GM12878 (cell line): Measurements from ENCODE around the gene MICB. TPM values are rescaled to one million over a fixed set of nuclear protein-coding genes. Genes with fewer than 3 reads are reported as not detected.

Source experiments
- ATAC-seq: fragments of 200-7000 bp; cut with Tn5 transposase; 3 replicates; pipeline ENCODE4 v1.9.1; 2020; ENCODE audit warnings: mild to moderate bottlenecking, moderate library complexity
- BruUV-seq: library from RNA; stranded (reverse); fragments of 400-500 nt; replicated peaks from 2 replicates; lab custom pipeline; 2021; lab: Mats Ljungman, UMichigan
- CTCF ChIA-PET: fragments of 300-600 bp; sonication (Branson Sonifier 250); formaldehyde crosslinking; extraction: SDS; loops from one replicate; lab custom pipeline; 2021; ENCODE audit warnings: inconsistent platforms; lab: Yijun Ruan, JAX
- POLR2A ChIA-PET: fragments of 350-600 bp; formaldehyde crosslinking; extraction: SDS; loops from one replicate; lab custom pipeline; 2021; ENCODE audit warnings: inconsistent platforms; lab: Charles Lee
- RAD21 ChIA-PET: fragments of 300-600 bp; sonication (Branson Sonifier 250); formaldehyde crosslinking; loops from one replicate; lab custom pipeline; 2023; ENCODE audit warnings: antibody characterized with exemption; ENCODE audit not compliant: unreplicated experiment; lab: Charles Lee
- SMC1A ChIA-PET: fragments of 300-600 bp; sonication (Branson Sonifier 250); formaldehyde crosslinking; loops from one replicate; lab custom pipeline; 2023; ENCODE audit not compliant: unreplicated experiment, uncharacterized antibody; lab: Charles Lee
- DNase-seq: peaks from one replicate; pipeline ENCODE4 v3.0.0-alpha.2; 2011; ENCODE audit warnings: low read depth, low spot score
- FAIRE-seq: peaks from 3 replicates; lab custom pipeline; 2011; peaks lifted over from hg19 to GRCh38; lab: Jason Lieb, UNC
- H2AFZ ChIP-seq: 2 replicates; pipeline ENCODE4 v1.6.0; 2011; ENCODE audit warnings: low read depth, low read length, control low read depth; ENCODE audit not compliant: control insufficient read depth
- H3K27ac ChIP-seq: 2 replicates; pipeline ENCODE4 v1.5.1; 2011; ENCODE audit warnings: control low read depth; ENCODE audit not compliant: control insufficient read depth, insufficient read depth
- H3K27me3 ChIP-seq, 2 experiments: replicated peaks in 1 of 2; 2 replicates each; pipeline versions ENCODE4 v1.6.0 to v1.6.1; 2011; ENCODE audit warnings: low read length in 1 of 2; ENCODE audit not compliant: control insufficient read depth in 2 of 2, insufficient read depth in 2 of 2
- H3K36me3 ChIP-seq, 2 experiments: 2 replicates each; pipeline ENCODE4 v1.5.1; 2011; ENCODE audit warnings: low read length in 1 of 2; ENCODE audit not compliant: control insufficient read depth in 2 of 2, insufficient read depth in 2 of 2
- H3K4me1 ChIP-seq: 2 replicates; pipeline ENCODE4 v1.6.1; 2011; ENCODE audit warnings: mild to moderate bottlenecking, low read length, moderate library complexity, mixed read lengths; ENCODE audit not compliant: control insufficient read depth, insufficient read depth
- H3K4me2 ChIP-seq: 2 replicates; pipeline ENCODE4 v1.6.0; 2011; ENCODE audit warnings: control low read depth; ENCODE audit not compliant: control insufficient read depth, insufficient read depth
- H3K4me3 ChIP-seq: fragments of 200-600 bp; sonication (generic); 2 replicates; pipeline ENCODE4 v1.5.1; 2016
- H3K79me2 ChIP-seq: 2 replicates; pipeline ENCODE4 v1.6.0; 2011; ENCODE audit warnings: low read length; ENCODE audit not compliant: control insufficient read depth, insufficient read depth
- H3K9ac ChIP-seq: 2 replicates; pipeline ENCODE4 v1.8.0; 2011; ENCODE audit warnings: low read length, control low read depth, mixed read lengths; ENCODE audit not compliant: control insufficient read depth, insufficient read depth
- H3K9me3 ChIP-seq: replicated peaks from 3 replicates; pipeline ENCODE4 v1.5.1; 2011; ENCODE audit warnings: mild to moderate bottlenecking, low read length; ENCODE audit not compliant: control insufficient read depth, insufficient read depth
- H4K20me1 ChIP-seq: 2 replicates; pipeline ENCODE4 v1.6.0; 2011; ENCODE audit not compliant: control insufficient read depth, insufficient read depth
- MAX ChIP-seq: IDR thresholded peaks from 2 replicates; pipeline ENCODE4 v1.6.1; 2012; ENCODE audit warnings: low read depth, low read length, improper control_type of control experiment
- PKNOX1 ChIP-seq: fragments of 450-650 bp; IDR thresholded peaks from 2 replicates; pipeline ENCODE4 v1.6.1; 2016; ENCODE audit warnings: mild to moderate bottlenecking
- POLR2AphosphoS5 ChIP-seq: IDR thresholded peaks from 2 replicates; pipeline ENCODE4 v1.6.1; 2011; ENCODE audit warnings: mild to moderate bottlenecking, low read length, inconsistent platforms
- POU2F2 ChIP-seq: IDR thresholded peaks from 3 replicates; pipeline ENCODE4 v1.6.1; 2011; ENCODE audit warnings: low read depth, mild to moderate bottlenecking, low read length, borderline replicate concordance
- RBBP5 ChIP-seq: fragments of 200-600 bp; sonication (generic); conservative IDR thresholded peaks from 2 replicates; pipeline ENCODE4 v1.6.1; 2016
- SMAD5 ChIP-seq: IDR thresholded peaks from 2 replicates; pipeline ENCODE4 v1.6.1; 2016; ENCODE audit warnings: antibody characterized with exemption, low read depth
- ZBTB4 ChIP-seq: fragments of 450-650 bp; formaldehyde crosslinking; IDR thresholded peaks from 2 replicates; pipeline ENCODE4 v1.4.0; 2022; ENCODE audit warnings: mild to moderate bottlenecking, moderate library complexity
- WGBS: methylation state at CpG from one replicate; pipeline ENCODE4 v1.1.6; 2016; ENCODE audit warnings: low lambda C conversion rate; ENCODE audit not compliant: insufficient replicate concordance, insufficient coverage; ENCODE audit errors: missing lambda C conversion rate; 5-methylcytosine and 5-hydroxymethylcytosine counted together
- in situ Hi-C: fragments of 300-500 bp; cut with MboI; formaldehyde crosslinking; loops from 9 replicates; pipeline ENCODE4 v1.14.3; 2018; ENCODE audit warnings: mixed read lengths
- intact Hi-C: fragments of 100-400 bp; cut with micrococcal nuclease; formaldehyde crosslinking; loops from one replicate; pipeline ENCODE4 v1.14.2; 2022; ENCODE audit not compliant: unreplicated experiment
- polyA plus RNA-seq, 11 experiments: library from polyadenylated mRNA; depleted of rRNA in 4 of 11; unstranded in 6 of 11; stranded (reverse) in 5 of 11; fragments of >200 nt; fragmentation: Nextera tagmentation in 4 of 11; fragmentation: Illumina TruSeq in 1 of 11; extraction: Ambion mirVana in 4 of 11; extraction: Trizol in 1 of 11; gene quantifications; 1 replicate in 1 of 11; 2 replicates in 10 of 11; pipeline versions ENCODE4 v1.2.1 to v1.2.3, GENCODE V29; 2011 to 2016; ENCODE audit warnings: inconsistent platforms in 2 of 11, missing spikeins in 2 of 11, low read depth in 1 of 11
- total RNA-seq, 4 experiments: library from RNA; depleted of rRNA in 3 of 4; stranded (reverse); fragments of >200 nt in 3 of 4; fragmentation: Illumina TruSeq in 1 of 4; extraction: Trizol in 1 of 4; gene quantifications; 2 replicates each; pipeline versions ENCODE4 v1.2.1 to v1.2.3, GENCODE V29; 2013 to 2021

The MICB gene
- total and polyA plus RNA-seq, 10 of the 15 experiments (the other 5 are each of a cell fraction or from before 2014, with no cell fraction given): 9.0 to 37.1 (median 17.8) TPM

GRCh38 chr6:31535538-31536324 is 37.8 kb downstream of the MICB start:
- H3K9me3 ChIP-seq: no peaks in the 10 kb centered on the region
- H4K20me1 ChIP-seq: peaks cover 10% of the 10 kb centered on the region
- H3K36me3 ChIP-seq: peaks cover 41 to 64% of the 10 kb centered on the region in 2 experiments
- H3K79me2 ChIP-seq: peaks cover 62% of the 10 kb centered on the region
- no peak overlapping the region for H3K27ac ChIP-seq
- BruUV-seq: no TSS peak
- CTCF ChIA-PET: interaction anchor here (1.6 kb wide), 1 partner anchor 63 kb away, joined by 6 read pairs; no protein-coding TSS in a partner anchor
- no peaks in the 10 kb centered on the region for H3K27me3 ChIP-seq
- 81% methylated on average over 2 of the region's 2 CpGs for WGBS
- H3K4me1 ChIP-seq: no peaks in the 10 kb centered on the region
- TF ChIP-seq SMAD5: no peak
- TF ChIP-seq RBBP5: no peak
- no peak for TF ChIP-seq POU2F2
- intact Hi-C loops: no loop called here
- 0 out of 2 replicates have a peak overlapping the region, but pooled peaks have one; percentile 28 for H3K4me2 ChIP-seq
- no peak overlapping the region for H3K9ac ChIP-seq
- RAD21 ChIA-PET: no interaction called here
- in situ Hi-C loops: no loop called here
- SMC1A ChIA-PET: no interaction called here
- POLR2A ChIA-PET: no interaction called here
- DNase-seq: no peak
- ATAC-seq: no peak
- H2AFZ ChIP-seq: no peak overlapping the region
- H3K4me3 ChIP-seq: no peak overlapping the region; the same call in 1 of the 2 replicates
- no peak for FAIRE-seq

GRCh38 chr6:31538805-31539400 is 41.0 kb downstream of the MICB start:
- intact Hi-C loops (no loop called here), in situ Hi-C loops (no loop called here)
- H2AFZ ChIP-seq: no peak overlapping the region
- BruUV-seq: no TSS peak
- SMC1A ChIA-PET: interaction anchor here (1.2 to 34.7 kb wide), 5 partner anchors 9 to 83 kb away, joined by 3 to 1989 read pairs (median 4); partner anchors contain the start of genes LST1, LTA, LTB and MICB
- H3K9ac ChIP-seq: peak overlapping the region; percentile 99
- 76% methylated on average over 6 of the region's 6 CpGs for WGBS
- peaks cover 12% of the 10 kb centered on the region for H4K20me1 ChIP-seq
- FAIRE-seq (no peak), ATAC-seq (no peak), DNase-seq (no peak)
- no peak overlapping the region for H3K27ac ChIP-seq
- H3K4me3 ChIP-seq: peak overlapping the region; percentile 94; the same call in 1 of the 2 replicates
- CTCF ChIA-PET: interaction anchor here (6.6 to 34.8 kb wide), 2 partner anchors 44 to 49 kb away, joined by 100 to 2098 read pairs; partner anchors contain the start of genes LST1, LTB, MICB and NCR3
- H3K36me3 ChIP-seq: peaks cover 32 to 49% of the 10 kb centered on the region in 2 experiments
- peaks cover 87% of the 10 kb centered on the region for H3K79me2 ChIP-seq
- RAD21 ChIA-PET: interaction anchor here (1.5 to 16.9 kb wide), 3 partner anchors 12 to 57 kb away, joined by 5 to 668 read pairs (median 72); partner anchors contain the start of genes MICB and NCR3
- H3K4me1 ChIP-seq: no peaks in the 10 kb centered on the region
- POLR2A ChIA-PET: interaction anchor here (0.9 to 4.8 kb wide), 4 partner anchors 11 to 77 kb away, joined by 3 to 56 read pairs (median 4); partner anchors contain the start of gene MICB
- H3K9me3 ChIP-seq: no peaks in the 10 kb centered on the region
- no peaks in the 10 kb centered on the region for H3K27me3 ChIP-seq
- TF ChIP-seq ZBTB4 (CRISPR knock-in tag): no peak
- TF ChIP-seq MAX: no peak
- peak; percentile 42; the same call in 1 of the 2 replicates for TF ChIP-seq POLR2AphosphoS5
- TF ChIP-seq PKNOX1: peak; percentile 25; the same call in 1 of the 2 replicates
- H3K4me2 ChIP-seq: peak overlapping the region; percentile 85
